Lower lobe of right lung (tissue), 2 donors: ENCODE data around the gene SIAE. TPM values are rescaled to one million over a fixed set of nuclear protein-coding genes. Genes with fewer than 3 reads are reported as not detected.
A peak's percentile ranks its signal among the peaks of the same experiment; 100 is the strongest.

ENCODE experiments used
- ATAC-seq, 2 donors: fragments of 200-7000 bp; cut with Tn5 transposase; one replicate each; pipeline ENCODE4 v1.9.1; 2020 to 2022; ENCODE audit warnings: mild to moderate bottlenecking in 2 of 2, moderate library complexity in 2 of 2
- DNase-seq: peaks from one replicate; pipeline ENCODE4 v3.0.0-alpha.2; 2020
- H3K27ac ChIP-seq: fragments of 200-600 bp; one replicate; pipeline ENCODE4 v1.8.0; 2022
- H3K27me3 ChIP-seq: fragments of 200-600 bp; one replicate; pipeline ENCODE4 v1.8.0; 2022; ENCODE audit warnings: low read depth
- H3K36me3 ChIP-seq: fragments of 200-600 bp; one replicate; pipeline ENCODE4 v1.8.0; 2022; ENCODE audit warnings: mild to moderate bottlenecking
- H3K4me1 ChIP-seq: fragments of 200-600 bp; one replicate; pipeline ENCODE4 v1.8.0; 2022
- H3K4me3 ChIP-seq: fragments of 200-600 bp; one replicate; pipeline ENCODE4 v1.8.0; 2022; ENCODE audit warnings: mild to moderate bottlenecking
- H3K9me3 ChIP-seq: fragments of 200-600 bp; one replicate; pipeline ENCODE4 v1.8.0; 2022
- intact Hi-C: fragments of 100-400 bp; cut with DNase I; formaldehyde crosslinking; loops from one replicate; pipeline ENCODE4 v1.11.0; 2022
- total RNA-seq: library from RNA; stranded (reverse); fragmentation: NEBNext Ultra II Directional; extraction: Animal tissue kit (Norgen Biotek cat#: 25700); gene quantifications from one replicate; pipeline ENCODE4 v1.2.1, GENCODE V29; 2021
- TF ChIP-seq, protein P1 (sequence below): fragments of 200-600 bp; IDR thresholded peaks from one replicate; pipeline ENCODE4 v1.8.0; 2022; ENCODE audit warnings: antibody characterized with exemption, mild to moderate bottlenecking
- donor health status: DM: no; HTN: yes; CAD: no; lungs with severe emphysema.

The SIAE gene
- total RNA-seq, 1 donor from 2014 or later = 41.4 TPM

DNA sequence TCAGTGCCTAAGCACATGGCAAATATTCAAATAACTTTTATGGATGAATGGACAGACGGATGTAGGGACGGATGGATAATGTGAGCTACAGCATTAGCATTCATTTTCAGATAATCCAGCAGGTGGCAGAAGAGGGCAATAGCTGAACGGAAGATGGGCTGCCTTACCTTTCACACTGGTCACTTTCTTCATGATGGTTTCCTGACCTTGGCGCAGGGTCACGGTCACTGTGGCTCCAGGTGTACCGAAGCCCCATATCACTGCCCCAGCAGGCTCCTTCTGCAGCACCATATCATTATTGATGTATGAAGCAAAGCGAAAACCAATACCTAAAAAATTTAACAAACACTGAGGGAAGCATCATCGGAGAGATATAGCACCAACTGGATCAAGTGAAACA is 4.3 kb downstream of the SIAE start:
- H3K4me1 ChIP-seq = peaks cover 8% of the 10 kb centered on the region
- H3K4me3 ChIP-seq = no peak overlapping the region
- ATAC-seq = peak; percentile 15 to 34
- intact Hi-C loops = loop anchor here (10.0 kb wide), 1 partner anchor 96 kb away; the partner anchor contains the start of gene ESAM
- no peak overlapping the region for H3K27ac ChIP-seq
- no peak for DNase-seq
- TF ChIP-seq, protein P1, sequence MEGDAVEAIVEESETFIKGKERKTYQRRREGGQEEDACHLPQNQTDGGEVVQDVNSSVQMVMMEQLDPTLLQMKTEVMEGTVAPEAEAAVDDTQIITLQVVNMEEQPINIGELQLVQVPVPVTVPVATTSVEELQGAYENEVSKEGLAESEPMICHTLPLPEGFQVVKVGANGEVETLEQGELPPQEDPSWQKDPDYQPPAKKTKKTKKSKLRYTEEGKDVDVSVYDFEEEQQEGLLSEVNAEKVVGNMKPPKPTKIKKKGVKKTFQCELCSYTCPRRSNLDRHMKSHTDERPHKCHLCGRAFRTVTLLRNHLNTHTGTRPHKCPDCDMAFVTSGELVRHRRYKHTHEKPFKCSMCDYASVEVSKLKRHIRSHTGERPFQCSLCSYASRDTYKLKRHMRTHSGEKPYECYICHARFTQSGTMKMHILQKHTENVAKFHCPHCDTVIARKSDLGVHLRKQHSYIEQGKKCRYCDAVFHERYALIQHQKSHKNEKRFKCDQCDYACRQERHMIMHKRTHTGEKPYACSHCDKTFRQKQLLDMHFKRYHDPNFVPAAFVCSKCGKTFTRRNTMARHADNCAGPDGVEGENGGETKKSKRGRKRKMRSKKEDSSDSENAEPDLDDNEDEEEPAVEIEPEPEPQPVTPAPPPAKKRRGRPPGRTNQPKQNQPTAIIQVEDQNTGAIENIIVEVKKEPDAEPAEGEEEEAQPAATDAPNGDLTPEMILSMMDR = peak; percentile 81
- no peaks in the 10 kb centered on the region for H3K9me3 ChIP-seq
- H3K36me3 ChIP-seq = peaks cover 26% of the 10 kb centered on the region
- no peaks in the 10 kb centered on the region for H3K27me3 ChIP-seq

DNA sequence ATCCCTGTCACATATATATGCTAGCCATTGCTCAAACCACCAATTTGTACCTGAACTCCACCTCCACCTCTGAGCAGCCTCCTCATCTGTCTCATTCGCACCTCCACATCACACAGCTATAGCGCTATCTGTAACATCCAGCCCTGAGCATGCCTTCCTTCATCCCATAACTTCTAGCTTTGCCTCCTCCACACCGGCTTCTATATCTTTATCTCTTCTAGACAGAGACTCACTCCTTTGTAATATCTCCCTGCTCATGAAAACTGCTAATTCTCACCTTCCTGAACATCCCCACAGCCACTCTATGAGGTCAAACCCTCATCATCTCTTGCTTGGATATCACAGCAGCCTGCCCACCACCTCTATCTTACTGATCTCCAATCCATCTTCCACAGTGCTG is 5.9 kb downstream of the SIAE start:
- TF ChIP-seq, protein P1 = no peak
- intact Hi-C loops = loop anchor here (10.0 kb wide), 1 partner anchor 97 kb away; the partner anchor contains the start of gene ESAM

DNA sequence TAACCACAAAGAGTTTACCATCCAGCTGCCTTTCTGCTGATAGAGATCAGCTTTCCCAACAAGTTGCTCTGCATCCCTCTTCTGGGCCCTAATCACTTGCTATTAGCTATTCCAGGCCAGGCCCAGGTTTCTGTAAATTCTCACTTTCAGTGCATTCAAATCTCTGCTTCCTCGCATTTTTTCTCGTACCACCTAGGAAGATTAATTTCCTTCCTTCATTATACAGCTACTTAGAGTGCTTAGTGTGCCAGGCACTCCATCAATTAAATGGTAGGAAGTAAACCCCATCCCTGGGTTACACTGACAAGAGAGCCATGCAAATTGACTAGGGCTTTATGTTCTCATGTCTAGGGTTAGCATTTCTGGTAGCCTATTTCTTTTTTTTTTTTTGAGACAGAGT is 9.7 kb downstream of the SIAE start:
- Histone ChIP-seq H3K4me1 (no peaks in the 10 kb centered on the region), H3K4me3 (no peak overlapping the region), H3K36me3 (peaks cover 32% of the 10 kb centered on the region), H3K27ac (no peak overlapping the region), H3K9me3 (no peaks in the 10 kb centered on the region), H3K27me3 (no peaks in the 10 kb centered on the region)
- intact Hi-C loops = loop anchor here (10.0 kb wide), 1 partner anchor 101 kb away; the partner anchor contains the start of gene ESAM
- DNase-seq = no peak
- TF ChIP-seq, protein P1 = no peak
- no peak for ATAC-seq

More for the DNA sequence above, 5.9 kb downstream of the SIAE start:
- peaks cover 26% of the 10 kb centered on the region for H3K36me3 ChIP-seq
- peaks cover under 1% of the 10 kb centered on the region for H3K4me1 ChIP-seq
- H3K9me3 ChIP-seq = no peaks in the 10 kb centered on the region
- H3K4me3 ChIP-seq = no peak overlapping the region
- H3K27me3 ChIP-seq = no peaks in the 10 kb centered on the region
- ATAC-seq (no peak), DNase-seq (no peak)
- H3K27ac ChIP-seq = no peak overlapping the region

DNA sequence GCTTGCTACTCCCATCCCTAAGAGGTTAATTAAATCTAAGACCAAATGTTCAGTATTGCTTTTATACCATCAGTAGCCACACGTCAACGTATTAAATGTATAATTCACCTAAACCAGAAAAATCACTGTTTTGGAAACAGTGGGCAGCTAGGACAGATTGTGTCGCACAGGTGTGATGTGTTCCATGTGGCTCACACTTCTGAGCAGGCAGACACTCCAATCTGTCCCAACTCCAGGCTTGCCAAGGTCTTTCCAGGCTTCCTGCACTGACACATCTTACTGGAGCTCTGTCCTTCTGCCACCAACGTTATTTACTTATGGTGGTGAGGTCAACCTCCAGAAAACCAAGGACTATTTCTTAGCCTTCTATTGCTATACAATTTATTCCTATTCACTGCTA is 11.4 kb downstream of the SIAE start:
- no peaks in the 10 kb centered on the region for H3K27me3 ChIP-seq
- H3K4me3 ChIP-seq = no peak overlapping the region
- intact Hi-C loops = loop anchor here (10.0 kb wide), 1 partner anchor 103 kb away; the partner anchor contains the start of gene ESAM
- no peak for ATAC-seq
- TF ChIP-seq, protein P1 = no peak
- no peaks in the 10 kb centered on the region for H3K4me1 ChIP-seq
- peaks cover 31% of the 10 kb centered on the region for H3K36me3 ChIP-seq
- DNase-seq = no peak
- no peaks in the 10 kb centered on the region for H3K9me3 ChIP-seq
- no peak overlapping the region for H3K27ac ChIP-seq

DNA sequence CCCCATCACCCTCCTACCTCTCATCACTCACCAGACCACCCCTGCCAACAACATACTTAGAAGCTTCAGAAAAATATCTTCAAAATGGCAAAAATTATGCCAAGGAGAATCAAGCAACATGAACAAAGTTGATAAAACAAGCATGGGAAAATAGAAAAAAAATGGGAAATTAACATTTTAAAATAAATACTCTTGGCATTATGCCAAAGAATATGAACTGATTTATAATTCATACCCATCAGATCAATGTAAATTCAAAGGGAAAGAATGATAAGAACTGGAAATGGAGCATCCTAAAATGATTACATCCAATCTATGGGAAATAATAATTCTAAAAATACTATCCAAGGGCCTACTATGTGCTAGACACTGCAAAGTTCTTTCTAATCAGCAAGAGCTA is 12.0 kb downstream of the SIAE start:
- Histone ChIP-seq H3K27me3 (no peaks in the 10 kb centered on the region), H3K27ac (no peak overlapping the region), H3K4me3 (no peak overlapping the region), H3K36me3 (peaks cover 29% of the 10 kb centered on the region), H3K4me1 (no peaks in the 10 kb centered on the region), H3K9me3 (no peaks in the 10 kb centered on the region)
- intact Hi-C loops = loop anchor here (10.0 kb wide), 1 partner anchor 103 kb away; the partner anchor contains the start of gene ESAM
- ATAC-seq (no peak), DNase-seq (no peak)
- TF ChIP-seq, protein P1 = no peak
